GM20000 (cell line): Measurements from ENCODE around the gene CLEC18C.
"Not testable (repeated sequence)": the region's sequence is repeated elsewhere in the genome, so short reads cannot be mapped to it uniquely, and the experiment has no call there.

ENCODE experiments used
- DNase-seq: peaks from one replicate; pipeline ENCODE4 v3.0.0; 2012; ENCODE audit warnings: low spot score
- CTCF ChIP-seq: IDR thresholded peaks from 2 replicates; pipeline ENCODE4 v1.5.1; 2012; ENCODE audit warnings: mild to moderate bottlenecking, control low read depth; ENCODE audit errors: extremely low read depth, missing control alignments

CLEC18C gene

GRCh38 chr16:70173212-70173837 lies at the start of gene CLEC18C:
TSS of gene CLEC18C (plus strand) at chr16:70173787. CDS start at chr16:70174279, 492 bp downstream.
- DNase-seq: not testable (repeated sequence)

- DNase-seq: not testable (repeated sequence)
Measured at GRCh38 chr16:70123822-70124221, 49.8 kb upstream of the CLEC18C start.

- DNase-seq: not testable (repeated sequence)
Measured at GRCh38 chr16:70126226-70126625, 47.4 kb upstream of the CLEC18C start.

- DNase-seq: not testable (repeated sequence)
Measured at GRCh38 chr16:70127706-70128105, 45.9 kb upstream of the CLEC18C start.

- DNase-seq: not testable (repeated sequence)
Measured at GRCh38 chr16:70128844-70129243, 44.7 kb upstream of the CLEC18C start.

- not testable (repeated sequence) for DNase-seq
Measured at GRCh38 chr16:70135796-70136195, 37.8 kb upstream of the CLEC18C start.

GRCh38 chr16:70136595-70136994 lies 37.0 kb upstream of the CLEC18C start:
- DNase-seq: not testable (repeated sequence)

GRCh38 chr16:70142739-70143138 lies 30.8 kb upstream of the CLEC18C start:
- DNase-seq: not testable (repeated sequence)

- DNase-seq: not testable (repeated sequence)
Measured at GRCh38 chr16:70143231-70143895, 30.2 kb upstream of the CLEC18C start.

GRCh38 chr16:70147853-70148252 lies 25.7 kb upstream of the CLEC18C start:
- DNase-seq: not testable (repeated sequence)

GRCh38 chr16:70148453-70148852 lies 25.1 kb upstream of the CLEC18C start:
- DNase-seq: not testable (repeated sequence)

GRCh38 chr16:70149296-70149695 lies 24.3 kb upstream of the CLEC18C start:
- DNase-seq: not testable (repeated sequence)

- TF ChIP-seq CTCF: no peak
- DNase-seq: peak; percentile 4
Measured at GRCh38 chr16:70151391-70151790, 22.2 kb upstream of the CLEC18C start.

GRCh38 chr16:70151941-70152509 lies 21.6 kb upstream of the CLEC18C start:
- DNase-seq: peak; percentile 7
- TF ChIP-seq CTCF: no peak
